ENCODE measurements around the gene SSH3.

SSH3 gene

DNA sequence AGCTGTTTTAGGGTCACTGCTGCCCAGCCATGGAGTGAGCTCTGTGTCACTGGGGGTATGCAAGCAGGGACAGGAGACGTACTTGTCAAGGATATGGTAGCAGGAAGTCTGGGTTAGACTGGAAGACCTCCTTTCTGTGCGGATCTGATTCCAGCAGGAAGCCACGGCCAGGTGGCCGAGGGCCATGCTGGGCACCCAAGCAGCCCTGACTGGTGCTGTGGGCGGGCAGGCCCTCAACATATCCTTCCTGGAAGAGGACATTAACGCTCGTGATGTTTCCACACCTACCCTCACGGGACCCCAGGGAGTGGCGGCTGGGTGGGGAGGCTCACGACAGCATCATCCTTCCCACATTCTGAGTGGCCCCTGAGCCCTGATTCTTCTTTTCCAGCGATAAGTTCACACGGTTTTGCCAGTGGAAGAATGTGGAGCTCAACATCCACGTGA lies 23.0 kb upstream of the SSH3 start:
- no peak for DNase-seq

DNA sequence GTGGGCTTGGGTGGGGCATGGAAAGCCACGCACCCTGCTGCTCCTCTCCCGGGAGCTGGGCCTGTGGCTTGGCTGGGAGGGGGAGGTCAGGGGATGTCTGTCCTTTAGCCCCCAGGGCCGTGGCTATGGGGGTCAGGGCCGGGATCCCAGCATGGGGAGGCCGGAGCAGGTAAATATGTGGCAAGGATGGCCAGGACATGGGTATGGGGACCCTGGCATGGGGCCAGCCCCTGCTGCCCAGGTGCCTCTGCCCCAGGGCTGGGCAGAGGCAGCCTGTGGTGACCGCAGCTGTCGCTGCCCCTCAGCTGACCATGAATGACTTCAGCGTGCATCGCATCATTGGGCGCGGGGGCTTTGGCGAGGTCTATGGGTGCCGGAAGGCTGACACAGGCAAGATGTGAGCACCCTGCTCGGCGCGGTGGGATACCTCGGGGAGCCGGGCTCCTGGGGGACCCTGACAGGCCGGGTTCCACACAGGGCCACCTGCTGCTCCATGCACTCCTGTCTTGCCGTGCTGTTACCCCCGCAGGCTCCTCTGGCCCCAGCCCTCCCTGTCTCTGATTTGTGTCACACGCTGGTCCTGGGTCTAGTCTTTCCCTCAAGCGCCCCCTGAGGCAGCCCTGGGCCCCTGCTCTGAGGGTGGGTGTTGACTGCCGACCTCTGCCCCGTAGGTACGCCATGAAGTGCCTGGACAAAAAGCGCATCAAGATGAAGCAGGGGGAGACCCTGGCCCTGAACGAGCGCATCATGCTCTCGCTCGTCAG lies 22.4 kb upstream of the SSH3 start:
- DNase-seq, result no peak

DNA sequence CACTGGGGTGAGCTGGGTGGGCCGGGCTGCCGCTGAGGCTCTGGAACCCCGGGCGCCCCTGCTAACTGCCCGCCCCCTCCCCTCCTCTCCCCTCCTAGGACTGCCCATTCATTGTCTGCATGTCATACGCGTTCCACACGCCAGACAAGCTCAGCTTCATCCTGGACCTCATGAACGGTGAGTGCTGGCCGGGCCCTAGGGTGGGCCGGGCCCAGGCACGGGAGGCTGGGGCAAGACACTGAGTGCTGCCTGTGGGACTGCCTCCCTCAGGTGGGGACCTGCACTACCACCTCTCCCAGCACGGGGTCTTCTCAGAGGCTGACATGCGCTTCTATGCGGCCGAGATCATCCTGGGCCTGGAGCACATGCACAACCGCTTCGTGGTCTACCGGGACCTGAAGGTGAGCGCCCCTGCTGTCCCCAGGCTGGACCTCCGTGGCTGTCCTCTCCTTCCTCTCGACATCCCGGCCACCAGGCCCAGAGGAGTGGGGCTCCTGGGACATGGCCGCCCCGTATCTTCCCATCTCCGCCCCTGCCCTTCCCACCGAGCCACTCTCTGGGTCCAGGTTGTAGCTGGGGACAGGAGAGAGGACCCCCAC lies 21.7 kb upstream of the SSH3 start:
- no peak for DNase-seq

DNA sequence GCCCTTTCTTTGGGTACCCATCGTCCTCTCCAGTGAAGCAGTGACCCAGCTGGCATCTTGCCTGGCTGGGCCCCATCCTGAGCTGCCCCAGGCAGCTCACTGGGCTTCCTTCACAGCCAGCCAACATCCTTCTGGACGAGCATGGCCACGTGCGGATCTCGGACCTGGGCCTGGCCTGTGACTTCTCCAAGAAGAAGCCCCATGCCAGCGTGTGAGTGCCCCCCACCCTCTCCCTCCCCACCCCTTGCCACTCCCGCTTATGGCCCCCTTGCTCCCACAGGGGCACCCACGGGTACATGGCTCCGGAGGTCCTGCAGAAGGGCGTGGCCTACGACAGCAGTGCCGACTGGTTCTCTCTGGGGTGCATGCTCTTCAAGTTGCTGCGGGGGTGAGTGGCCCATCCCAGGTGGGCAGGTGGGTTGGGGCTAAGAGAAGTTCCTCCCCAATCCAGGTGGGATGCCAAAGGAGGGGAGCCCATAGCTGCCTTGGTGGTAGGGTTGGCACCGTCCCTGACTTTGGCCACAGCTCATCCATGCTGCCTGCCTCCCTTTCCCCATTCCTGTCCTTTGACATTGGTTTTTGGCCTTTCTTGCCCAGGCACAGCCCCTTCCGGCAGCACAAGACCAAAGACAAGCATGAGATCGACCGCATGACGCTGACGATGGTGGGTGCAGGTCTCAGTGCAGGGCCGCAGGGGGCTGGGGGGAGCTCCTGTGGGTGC lies 21.0 kb upstream of the SSH3 start:
- DNase-seq, result no peak

DNA sequence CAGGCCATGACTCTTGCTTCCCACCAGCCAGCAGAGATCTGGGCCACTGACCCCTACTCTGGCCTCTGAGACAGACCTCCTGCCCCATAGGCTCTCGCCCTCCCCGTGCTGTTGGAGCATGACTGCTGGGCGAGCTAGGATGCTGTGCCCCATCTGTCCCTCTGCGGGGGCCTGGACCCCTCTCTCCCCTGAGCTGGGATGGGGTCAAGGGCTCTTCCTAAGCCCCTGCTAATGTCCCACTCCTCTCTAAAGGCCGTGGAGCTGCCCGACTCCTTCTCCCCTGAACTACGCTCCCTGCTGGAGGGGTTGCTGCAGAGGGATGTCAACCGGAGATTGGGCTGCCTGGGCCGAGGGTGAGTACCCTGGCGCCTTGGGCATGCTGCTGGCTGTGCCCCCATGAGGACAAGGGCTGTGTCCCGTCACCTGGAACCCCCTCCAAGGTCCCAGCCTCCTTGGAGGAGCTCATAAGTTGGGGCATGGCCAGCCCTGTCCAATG lies 20.4 kb upstream of the SSH3 start:
- DNase-seq, result no peak

DNA sequence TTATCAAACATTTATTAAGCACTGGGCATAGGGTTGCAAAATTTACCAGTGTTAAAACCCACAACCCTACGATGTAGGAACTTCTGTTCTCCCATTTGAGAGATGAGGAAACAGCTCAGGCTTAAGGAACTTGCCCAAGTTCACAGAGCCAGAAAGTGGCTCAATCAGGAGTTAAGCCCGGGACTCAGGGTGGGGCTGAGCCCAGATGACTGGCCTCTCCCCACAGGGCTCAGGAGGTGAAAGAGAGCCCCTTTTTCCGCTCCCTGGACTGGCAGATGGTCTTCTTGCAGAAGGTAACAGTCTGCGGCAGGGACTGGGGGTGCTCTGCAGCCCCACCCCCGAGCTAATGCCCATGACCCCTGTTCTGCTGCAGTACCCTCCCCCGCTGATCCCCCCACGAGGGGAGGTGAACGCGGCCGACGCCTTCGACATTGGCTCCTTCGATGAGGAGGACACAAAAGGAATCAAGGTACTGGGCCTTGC lies 19.8 kb upstream of the SSH3 start:
- DNase-seq, result no peak

DNA sequence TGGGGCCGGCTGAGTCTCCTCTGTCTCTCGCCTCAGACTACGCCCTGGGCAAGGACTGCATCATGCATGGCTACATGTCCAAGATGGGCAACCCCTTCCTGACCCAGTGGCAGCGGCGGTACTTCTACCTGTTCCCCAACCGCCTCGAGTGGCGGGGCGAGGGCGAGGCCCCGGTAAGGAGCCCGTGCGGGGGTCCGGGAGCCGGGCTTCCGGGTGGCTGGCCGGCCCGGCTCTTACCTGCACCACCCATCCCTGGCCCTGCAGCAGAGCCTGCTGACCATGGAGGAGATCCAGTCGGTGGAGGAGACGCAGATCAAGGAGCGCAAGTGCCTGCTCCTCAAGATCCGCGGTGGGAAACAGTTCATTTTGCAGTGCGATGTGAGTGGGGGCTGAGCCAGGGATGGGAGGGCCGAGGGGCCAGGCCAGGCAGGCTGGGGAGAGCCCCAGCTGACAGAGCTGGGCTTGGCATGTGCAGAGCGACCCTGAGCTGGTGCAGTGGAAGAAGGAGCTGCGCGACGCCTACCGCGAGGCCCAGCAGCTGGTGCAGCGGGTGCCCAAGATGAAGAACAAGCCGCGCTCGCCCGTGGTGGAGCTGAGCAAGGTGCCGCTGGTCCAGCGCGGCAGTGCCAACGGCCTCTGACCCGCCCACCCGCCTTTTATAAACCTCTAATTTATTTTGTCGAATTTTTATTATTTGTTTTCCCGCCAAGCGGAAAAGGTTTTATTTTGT lies 18.4 kb upstream of the SSH3 start:
- no peak for DNase-seq

DNA sequence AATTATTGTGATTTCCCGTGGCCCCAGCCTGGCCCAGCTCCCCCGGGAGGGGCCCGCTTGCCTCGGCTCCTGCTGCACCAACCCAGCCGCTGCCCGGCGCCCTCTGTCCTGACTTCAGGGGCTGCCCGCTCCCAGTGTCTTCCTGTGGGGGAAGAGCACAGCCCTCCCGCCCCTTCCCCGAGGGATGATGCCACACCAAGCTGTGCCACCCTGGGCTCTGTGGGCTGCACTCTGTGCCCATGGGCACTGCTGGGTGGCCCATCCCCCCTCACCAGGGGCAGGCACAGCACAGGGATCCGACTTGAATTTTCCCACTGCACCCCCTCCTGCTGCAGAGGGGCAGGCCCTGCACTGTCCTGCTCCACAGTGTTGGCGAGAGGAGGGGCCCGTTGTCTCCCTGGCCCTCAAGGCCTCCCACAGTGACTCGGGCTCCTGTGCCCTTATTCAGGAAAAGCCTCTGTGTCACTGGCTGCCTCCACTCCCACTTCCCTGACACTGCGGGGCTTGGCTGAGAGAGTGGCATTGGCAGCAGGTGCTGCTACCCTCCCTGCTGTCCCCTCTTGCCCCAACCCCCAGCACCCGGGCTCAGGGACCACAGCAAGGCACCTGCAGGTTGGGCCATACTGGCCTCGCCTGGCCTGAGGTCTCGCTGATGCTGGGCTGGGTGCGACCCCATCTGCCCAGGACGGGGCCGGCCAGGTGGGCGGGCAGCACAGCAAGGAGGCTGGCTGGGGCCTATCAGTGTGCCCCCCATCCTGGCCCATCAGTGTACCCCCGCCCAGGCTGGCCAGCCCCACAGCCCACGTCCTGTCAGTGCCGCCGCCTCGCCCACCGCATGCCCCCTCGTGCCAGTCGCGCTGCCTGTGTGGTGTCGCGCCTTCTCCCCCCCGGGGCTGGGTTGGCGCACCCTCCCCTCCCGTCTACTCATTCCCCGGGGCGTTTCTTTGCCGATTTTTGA lies 17.5 kb upstream of the SSH3 start:
- DNase-seq, result peak; percentile 54

DNA sequence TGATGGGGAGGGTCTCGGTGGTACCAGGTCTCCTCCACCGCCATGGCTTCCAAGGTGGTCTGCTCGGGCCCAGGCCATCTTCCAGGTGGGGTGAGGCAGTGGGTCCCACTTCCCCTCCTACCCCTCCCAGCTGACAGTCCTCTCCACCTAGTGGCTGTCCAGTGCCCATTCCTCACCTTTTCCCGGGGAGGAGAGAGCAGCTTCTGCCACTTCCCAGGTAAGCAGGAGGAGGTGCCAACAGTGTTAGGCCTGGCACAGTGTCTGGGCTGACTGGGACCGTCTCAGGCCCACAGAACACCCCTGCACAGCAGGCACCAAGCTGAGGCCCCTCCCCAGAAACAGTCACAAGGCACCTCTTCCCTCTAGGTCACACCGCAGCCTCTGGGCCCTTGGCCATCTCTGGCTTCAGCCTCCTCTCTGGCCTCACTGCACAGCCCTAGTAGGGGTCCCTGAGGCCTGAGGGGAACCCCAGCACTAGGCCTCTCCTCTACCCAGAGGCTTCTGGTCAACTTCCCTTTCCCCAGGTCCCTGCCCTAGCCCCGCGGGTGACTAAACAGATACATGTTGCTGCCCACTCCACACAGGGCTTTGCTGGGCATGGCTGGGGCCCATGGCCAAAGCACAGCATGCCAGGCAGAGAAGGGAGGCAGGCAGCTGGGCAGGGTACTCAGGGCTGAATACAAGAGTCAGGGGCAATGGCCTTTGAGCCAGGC lies 16.6 kb upstream of the SSH3 start:
- peak; percentile 38 for DNase-seq

DNA sequence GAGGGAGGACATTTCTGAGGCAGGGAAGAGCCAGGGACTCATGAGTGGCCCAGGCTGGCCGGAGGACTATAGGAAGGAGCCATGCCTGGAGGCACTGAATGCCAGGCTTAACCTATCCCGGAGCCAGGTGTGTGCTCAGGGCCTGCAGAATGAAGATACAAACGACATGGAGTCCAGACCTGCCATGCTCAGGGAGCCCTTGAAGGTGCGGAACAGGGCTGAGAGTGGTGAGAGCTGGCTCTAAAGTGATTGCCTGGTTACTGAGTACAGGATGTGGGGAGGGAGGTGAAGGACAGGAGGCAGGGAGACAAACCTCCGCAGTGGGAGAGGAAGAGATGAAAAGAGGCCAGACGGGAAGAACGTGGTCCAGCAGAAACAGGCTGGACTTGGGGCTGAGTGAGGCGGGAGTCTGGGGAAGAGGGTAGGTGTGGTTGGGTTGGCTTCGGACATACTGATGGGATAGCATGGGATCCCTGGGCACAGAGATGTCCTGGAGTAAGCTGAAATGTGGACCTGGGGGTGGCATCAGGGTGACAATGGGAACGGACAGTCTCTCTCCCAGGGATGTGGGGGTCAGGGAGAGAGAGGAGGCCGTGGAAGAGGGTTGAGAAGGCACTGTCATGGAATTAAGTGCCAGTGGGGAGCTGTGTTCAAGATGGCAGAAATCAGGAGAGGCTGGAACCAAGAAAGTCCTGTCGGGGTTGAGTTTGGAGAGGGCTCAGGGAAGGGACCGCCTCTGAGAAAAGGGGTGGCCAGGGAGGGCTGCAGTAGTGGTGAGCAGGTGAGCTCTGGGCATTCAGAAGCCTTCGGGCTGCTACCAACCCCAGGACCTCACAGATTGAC lies 15.8 kb upstream of the SSH3 start:
- DNase-seq, result peak; percentile 62

DNA sequence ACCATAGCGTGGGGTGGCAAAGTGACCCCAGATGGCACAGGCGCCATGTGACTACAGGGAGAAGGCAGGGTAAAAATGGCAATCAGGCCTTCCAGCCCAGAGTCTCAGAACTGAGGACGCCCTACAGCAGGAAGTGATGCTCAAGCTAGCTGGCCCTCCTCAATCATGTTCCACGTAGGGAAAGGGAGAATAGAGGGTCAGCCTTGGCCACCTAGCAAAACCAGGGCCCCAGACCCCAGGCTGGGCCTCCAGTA lies 15.2 kb upstream of the SSH3 start:
- DNase-seq, result no peak

DNA sequence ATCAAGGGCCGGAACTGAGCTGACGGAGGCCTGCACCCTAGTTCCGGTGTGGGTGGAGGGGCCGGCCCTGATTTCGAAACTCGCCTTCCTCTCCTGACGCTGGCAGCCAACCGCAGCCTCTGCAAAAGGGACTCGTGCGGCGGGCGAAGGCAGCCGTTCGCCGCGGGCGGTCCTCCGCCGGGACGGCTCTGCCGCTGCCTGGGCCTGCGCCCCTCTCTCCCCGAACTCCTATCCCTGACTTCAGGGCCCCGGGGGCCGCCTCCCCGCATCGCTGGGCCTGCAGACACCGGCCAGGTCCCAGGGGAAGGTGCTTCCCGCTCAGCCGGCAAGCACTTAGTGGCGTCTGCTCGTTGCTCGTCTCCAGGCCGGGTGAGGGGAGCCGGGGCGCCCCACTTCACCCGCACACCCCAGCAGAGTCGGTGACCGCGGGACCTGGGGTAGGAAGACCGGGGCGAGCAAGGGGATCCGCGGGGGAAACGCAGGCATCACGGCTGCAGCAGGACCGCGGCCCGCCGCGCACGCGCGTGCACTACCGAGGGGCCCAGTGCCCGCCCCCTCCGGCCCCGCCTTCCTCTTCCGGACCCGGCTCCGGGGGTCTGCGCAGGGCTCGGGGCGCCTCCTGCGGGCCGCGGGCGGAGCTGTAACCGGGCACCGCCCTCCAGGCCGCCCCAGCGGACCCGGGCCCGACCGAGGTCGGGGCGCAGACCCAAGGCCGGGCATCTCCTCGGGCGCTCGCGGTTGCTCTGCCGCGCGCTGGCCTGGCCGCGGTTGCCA lies 14.7 kb upstream of the SSH3 start:
- peak; percentile 95 for DNase-seq

DNA sequence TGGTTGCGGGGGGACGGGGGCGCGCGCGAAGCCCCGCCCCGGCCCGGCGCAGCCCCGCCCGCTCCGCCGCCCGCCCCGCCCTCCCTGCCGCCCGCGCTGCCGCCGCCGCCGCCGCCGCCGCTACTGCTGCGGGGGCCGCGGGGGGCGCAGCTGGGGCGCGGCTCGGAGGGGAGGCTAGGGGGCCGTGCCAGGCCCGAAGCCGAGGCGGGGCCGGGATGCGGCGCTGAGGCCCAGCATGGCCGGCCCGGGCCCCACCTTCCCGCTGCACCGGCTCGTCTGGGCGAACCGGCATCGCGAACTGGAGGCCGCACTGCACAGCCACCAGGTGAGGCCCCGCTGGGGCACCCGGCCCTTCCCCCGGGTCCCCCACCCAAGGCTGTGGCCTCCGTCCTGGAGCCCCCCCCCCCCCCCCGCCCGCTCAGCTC lies 14.1 kb upstream of the SSH3 start, which contains the start of gene ANKRD13D:
Gene ANKRD13D, plus strand, starts transcription at position 78 of the 425 bp plus-strand sequence. Its CDS starts 158 bp downstream, at position 236.
- DNase-seq, result no peak

DNA sequence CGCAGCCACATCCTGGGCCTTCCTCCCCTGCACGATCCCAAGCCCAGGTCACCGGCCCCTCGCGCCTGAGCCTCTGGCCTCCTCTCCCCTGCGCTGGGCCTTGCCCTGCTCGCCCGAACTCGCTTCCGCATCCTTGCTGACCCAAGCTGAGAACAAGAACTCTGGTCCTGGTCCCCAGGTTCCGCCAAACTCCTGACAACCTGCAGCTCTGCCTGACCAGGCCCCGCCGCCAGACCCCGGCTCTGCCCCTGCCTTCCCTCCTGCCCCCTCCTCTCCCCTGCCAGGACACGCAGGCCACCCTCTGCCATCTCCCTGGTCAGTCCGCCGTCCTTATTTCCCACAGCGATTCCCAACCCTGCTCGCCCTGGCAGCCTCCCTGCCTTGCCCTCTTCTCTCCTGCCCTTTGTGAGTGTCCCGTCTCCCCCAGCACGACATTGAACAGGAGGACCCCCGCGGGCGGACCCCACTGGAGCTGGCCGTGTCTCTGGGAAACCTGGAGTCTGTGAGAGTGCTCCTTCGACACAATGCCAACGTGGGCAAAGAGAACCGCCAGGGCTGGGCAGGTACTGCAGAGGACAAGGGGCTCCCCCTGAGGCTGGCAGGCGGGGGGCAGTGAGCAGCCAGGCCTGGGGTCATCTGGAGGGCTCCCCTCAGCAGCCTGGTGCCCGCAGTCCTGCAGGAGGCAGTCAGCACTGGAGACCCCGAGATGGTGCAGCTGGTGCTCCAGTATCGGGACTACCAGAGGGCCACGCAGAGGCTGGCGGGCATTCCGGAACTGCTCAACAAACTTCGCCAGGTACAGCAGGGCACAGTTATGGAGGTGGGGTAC lies 13.5 kb upstream of the SSH3 start:
- DNase-seq, result peak; percentile 1

DNA sequence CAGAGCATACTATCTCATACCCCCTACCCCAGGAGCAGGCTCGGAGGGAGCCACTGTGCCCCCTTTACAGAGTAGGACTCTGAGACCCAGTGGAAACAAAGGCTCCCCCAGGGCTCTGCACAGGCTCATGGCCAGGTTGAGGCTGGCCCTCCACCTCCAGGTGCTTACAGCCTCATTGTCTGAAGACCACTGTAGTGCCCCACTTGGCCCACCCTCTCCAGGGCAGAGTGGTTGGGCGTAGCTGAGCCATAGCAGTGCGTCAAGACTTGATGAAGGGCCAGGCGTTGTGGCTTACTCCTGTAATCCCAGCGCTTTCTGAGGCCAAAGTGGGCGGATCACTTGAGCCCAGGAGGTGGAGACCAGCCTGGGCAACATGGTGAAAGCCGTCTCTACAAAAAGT lies 12.5 kb upstream of the SSH3 start:
- DNase-seq, result peak; percentile 1

DNA sequence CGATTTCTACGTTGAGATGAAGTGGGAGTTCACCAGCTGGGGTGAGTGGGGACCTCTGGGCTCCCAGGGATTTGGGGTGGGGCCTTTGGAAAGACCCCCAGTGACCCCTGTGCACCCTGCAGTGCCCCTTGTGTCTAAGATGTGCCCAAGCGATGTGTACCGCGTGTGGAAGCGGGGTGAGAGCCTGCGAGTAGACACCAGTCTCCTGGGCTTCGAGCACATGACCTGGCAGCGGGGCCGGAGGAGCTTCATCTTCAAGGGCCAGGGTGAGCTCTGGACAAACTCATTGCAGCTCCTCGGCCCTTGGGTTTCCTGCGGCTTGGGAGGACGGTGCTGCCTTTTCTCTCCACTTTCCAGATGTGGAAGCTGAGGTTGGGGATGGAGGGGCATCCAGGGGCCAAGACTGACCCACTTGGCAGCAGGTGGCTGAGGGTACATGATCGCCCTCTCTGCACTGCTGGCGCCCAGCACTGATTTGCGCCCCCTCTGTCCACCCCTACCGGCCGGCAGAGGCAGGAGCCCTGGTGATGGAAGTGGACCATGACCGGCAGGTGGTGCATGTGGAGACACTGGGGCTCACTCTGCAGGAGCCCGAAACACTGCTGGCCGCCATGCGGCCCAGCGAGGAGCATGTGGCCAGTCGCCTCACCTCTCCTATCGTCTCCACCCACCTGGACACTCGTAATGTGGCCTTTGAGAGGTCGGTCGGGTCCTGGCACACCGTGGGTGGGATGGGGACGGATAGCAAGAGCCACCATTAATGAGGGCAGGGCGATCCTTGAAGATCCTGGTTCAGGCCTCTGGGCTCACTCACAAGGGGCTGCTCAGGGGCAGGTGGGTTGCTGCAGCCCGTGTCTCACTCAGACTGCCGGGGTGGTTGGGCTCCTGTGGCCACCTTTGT lies 11.6 kb upstream of the SSH3 start:
- peak; percentile 1 for DNase-seq

DNA sequence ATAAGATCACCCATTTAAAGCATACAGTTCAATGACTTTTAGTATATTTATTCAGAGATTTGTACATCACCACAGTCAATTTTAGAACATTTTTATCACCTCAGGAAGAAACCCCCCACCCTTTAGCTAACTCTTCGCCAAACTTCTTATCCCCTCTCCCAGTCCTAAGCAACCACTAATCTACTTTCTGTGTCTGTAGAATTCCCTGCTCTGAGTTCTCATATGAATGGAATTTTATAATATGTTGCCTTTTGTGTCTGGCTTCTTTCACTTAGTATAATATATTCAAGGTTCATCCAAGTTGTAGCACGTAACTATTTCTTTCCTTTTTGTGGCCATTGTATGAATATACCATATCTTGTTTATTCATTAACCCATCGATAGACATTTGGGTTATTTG lies 10.7 kb upstream of the SSH3 start:
- no peak for DNase-seq

All from CD4-positive, alpha-beta T cell treated with Interleukin-6 for 4 hours (primary cell).